ENCODE results near the gene CLGN.
"Not testable (repeated sequence)": the region's sequence is repeated elsewhere in the genome, so short reads cannot be mapped to it uniquely, and the experiment has no call there.

The CLGN gene, protein sequence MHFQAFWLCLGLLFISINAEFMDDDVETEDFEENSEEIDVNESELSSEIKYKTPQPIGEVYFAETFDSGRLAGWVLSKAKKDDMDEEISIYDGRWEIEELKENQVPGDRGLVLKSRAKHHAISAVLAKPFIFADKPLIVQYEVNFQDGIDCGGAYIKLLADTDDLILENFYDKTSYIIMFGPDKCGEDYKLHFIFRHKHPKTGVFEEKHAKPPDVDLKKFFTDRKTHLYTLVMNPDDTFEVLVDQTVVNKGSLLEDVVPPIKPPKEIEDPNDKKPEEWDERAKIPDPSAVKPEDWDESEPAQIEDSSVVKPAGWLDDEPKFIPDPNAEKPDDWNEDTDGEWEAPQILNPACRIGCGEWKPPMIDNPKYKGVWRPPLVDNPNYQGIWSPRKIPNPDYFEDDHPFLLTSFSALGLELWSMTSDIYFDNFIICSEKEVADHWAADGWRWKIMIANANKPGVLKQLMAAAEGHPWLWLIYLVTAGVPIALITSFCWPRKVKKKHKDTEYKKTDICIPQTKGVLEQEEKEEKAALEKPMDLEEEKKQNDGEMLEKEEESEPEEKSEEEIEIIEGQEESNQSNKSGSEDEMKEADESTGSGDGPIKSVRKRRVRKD

DNA sequence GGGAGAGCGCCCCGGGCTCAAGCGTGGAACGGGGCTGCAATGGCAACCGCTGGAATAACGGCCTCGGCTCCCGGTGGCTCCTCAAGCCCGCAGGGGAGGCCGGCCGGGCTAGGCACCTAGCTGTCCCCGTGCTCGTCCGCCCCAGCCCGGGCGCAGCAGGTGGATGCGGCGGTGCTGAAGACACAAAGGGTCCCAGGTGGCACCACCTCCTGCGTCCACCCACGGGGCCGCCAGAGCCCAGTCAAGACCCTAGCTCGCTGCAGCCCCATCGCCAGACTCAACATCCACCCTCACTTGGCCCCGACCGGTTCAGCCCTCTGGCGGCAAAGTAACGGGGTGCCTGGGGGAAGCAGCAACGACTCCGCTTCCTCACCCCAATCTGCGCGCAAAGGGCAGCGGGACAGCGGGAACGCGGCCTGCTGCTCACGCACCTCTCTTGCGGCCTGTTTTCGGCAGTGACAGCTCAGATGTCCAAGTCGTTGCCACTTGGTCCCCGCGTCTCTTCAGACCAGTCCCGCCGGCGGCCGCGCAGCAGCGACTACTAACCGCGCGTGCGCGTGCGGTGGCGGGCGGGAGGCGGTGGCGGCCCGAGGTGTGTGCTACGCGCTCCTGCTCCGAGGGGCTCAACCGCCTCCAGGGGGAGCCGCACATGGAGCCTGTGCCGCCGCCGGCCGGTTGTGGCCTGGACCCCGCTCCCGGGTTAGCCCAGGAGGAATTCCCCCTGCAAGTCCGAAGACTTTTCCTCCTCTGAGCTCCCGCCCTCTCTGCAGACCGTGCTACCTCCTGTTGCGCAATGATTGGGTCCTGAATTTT, at the start of gene CLGN:
CLGN (minus strand) TSS at position 543 of the 813 bp plus-strand sequence. CDS start 14,570 bp downstream, outside the sequence.
- DNase-seq = no peak

DNA sequence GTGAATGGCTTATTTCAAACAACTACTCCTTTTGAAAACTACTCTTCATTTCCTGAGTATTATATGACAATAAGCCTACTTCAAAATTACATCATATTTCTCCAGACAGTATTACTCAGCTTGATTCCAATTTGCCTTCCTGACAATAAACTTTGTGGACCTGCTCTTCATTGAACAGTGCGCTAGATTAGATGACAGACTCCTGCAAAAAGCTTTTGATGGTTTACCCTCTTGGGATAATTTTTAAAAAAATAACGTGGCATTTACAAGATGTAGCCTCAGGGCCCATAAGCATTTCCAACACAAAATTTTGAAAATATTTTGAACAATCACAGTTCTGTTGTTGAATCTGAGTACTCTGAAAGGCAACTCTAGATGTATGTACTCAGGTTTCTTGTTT, 44.7 kb upstream of the CLGN start:
- DNase-seq = no peak

DNA sequence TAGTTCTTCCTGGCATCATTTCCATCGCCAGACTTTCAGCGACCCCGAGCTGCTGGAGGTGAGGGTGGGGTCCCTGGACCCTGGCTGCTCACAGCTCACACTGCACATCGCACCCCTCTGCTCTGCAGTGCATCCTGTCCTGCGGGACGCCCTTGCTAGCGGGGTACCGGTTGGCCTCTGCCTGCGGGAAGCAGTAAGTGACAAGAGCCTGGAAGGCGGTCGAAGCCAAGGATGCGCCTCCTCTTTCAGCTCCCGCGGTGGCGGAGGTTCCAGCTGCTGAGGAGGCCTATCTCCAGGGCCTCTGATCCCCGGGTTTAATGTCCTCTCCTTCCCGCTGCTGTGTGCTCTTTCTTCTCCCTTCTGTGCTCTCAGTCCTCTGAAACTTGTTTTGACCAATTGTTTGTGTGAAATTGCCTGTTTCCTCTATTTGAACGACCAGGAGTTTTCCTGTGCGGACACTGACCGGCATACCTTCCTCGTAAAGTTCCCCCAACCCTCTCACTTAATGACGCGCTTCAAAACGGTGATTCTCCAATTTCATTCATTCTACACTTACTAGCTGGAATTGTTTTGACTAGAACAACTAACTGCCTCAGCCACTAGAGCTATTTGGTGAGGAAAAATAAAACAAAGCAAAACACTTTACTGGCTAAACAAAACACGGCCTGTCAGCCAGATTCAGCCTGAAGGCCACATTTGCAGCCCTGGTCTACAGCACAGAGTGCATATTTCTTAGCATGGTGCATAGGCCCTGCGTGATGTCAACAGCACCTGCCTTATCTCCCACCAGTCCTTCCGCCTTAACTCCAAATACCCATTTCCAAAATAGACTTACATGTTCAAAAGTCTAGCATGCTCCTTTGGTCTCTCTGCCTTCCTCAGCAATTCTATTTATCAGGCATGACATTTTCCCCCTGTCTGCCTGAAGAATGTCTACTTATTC, 42.6 kb upstream of the CLGN start:
- DNase-seq = no peak

DNA sequence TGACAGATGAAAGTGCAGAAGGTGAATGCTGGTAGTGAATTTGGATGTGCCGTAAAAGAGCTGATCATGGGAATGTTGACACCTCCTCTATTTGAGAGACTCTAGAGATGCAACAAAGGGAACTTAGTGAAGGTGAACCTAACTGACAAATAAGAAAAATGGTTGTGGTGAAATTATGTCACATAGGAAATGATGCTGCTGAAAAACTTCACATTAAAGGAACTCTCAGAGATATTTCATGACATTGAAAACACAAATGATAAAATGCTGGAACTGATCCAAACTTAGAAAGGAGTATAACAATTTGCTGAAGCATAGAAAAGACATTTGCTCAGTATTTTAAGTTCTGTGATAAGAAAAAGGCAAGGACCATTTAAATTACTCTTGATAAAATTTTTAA, 38.7 kb upstream of the CLGN start:
- DNase-seq = no peak

DNA sequence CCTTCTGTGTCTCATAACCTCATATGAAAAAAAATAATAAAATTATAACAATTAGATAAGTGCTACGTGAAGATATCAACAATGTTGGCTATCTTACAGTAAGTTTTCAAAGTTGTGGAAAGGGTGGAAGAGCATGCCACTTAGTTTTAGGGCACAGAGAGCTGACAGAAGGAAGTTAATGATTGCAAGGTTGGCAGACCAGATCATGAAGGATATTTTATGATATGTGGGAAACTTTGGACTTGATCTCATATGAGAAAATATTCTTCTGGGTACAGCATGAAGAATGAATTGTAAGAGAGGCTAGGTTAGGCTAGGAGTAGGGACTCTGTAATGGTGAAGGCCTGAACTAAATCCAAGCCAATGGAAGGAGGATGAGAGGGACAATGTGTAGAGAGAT, 36.2 kb upstream of the CLGN start:
- DNase-seq = no peak

DNA sequence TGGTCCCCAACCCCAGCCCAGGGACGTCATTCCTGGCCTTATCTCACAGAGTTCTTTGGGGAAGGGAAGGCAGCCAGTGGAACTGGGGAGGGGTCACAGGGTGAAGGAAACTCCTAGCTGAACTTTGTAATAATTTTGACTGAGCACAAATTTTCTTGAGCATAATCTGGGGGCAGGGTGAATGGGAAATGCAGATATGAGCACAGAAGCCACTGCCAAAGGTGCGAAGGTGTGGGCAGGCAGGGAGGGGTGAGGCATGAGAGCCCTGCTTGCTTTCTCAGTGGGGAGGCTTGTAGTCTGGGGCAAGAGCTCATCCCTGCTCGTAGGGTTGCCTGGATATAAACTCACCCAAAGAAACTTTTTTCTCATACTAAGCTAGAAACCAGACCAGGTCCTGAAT, 35.7 kb upstream of the CLGN start:
- DNase-seq = no peak

DNA sequence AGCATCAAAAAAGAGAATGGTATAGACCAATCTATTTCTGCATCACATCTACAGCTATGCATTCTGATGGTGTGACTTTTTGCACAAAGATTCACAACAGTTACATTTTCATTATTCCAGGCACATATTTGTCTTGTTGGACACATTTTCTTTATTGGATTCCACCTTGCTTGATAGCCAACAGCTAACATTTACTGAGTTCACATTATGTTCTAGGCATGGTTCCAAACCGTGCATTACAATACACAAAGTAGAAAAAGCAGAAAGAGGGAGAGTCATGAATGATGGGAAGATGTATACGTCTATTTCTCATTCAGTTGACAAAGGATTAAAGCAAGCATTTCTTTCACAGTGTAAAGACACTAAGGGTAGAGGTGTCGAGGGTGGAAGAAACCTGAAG, 22.9 kb upstream of the CLGN start:
- DNase-seq = no peak

DNA sequence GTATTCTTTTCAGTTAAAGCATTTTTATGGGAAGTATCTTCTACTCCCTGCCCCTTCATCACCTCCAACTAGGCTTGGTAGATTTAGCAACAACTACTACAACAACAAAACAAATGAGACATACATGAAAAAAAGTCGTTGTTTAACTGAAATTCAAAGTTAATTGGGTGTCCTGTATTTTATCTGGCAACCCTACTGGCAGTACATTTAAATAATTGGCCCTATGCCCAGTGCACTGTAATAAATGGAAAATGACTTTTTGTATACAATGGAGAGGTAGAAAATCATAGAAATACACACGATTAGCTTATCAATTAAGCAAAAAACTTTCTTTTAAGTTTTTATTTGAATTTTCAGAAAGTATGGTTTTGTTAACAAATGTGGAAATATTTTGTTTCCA, 21.4 kb upstream of the CLGN start:
- no peak for DNase-seq

DNA sequence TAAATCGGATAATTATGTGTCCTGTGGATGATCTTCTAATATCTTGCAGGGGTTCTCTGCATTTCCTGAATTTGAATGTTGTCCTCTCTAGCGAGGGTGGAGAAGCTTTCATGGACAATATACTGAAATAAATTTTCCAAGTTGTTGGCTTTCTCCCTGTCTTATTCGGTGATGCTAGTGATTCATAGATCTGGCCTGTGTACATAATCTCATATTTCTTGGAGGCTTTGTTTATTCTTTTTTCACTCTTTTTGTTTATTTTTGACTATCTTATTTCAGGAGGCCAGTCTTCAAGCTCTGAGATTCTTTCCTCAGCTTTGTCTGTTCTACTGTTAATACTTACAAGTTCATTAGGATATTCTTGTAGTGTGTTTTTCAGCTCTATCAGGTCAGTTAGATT, 20.7 kb upstream of the CLGN start:
- DNase-seq = no peak

DNA sequence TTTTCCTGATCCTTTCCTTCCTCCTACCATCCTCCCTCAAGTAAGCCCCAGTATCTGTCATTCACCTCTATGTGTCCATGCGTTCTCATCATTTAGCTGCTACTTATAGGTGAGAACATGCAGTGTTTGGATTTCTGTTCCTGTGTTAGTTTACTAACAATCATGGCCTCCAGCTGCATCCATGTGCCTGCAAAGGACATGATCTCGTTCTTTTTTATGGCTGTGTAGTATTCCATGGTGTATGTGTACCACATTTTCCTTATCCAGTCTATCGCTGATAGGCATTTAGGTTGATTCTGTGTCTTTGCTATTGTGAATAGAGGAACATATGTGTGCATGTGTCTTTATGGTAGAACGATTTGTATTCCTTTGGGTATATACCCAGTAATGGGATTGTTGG, 16.9 kb upstream of the CLGN start:
- not testable (repeated sequence) for DNase-seq

DNA sequence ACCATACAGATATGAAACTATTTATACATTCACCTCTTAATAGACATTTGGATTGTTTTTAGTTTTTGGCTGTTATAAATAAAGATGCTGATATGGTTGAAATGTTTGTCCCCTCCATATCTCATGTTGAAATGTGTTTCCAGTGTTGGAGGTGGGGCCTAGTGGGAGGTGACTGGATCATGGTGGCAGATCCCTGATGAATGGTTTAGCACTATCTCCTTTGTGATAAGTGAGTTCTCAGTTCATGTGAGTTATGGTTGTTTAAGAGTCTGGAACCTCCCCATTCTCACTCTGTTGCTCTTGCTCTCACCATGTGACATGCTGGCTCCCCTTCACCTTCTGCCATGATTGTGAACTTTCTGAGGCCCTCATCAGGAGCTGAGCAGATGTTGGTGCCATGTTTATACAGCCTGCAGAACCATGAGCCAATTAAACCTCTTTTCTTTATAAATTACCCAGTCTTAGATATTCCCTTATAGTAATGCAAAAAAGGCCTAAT, 12.2 kb upstream of the CLGN start:
- DNase-seq = no peak

DNA sequence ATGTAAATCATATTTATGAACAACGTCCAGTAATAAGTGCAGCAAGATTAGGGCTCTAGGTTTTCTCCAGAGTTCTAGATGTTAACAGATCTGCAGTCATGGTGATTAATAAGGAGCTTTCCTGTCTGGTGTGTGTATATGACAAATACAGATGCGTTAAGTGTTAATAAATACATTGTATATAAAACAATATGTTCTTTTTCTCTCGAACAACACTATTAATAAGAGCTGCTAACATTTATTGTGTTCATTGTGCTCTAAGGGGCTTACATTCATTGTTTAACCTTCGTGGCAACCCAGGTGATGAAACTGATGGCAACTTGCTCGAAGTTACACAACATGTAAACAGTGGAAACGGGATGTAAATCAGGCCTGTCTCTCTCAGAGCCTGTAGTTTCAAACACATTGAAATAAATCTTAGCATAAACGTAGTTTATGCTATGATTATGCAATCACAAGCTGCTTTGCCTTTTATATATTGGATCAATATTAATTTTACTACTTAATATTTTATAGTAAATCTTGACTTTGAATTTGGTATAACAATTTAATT, 547 bp upstream of the CLGN start:
- DNase-seq = no peak

DNA sequence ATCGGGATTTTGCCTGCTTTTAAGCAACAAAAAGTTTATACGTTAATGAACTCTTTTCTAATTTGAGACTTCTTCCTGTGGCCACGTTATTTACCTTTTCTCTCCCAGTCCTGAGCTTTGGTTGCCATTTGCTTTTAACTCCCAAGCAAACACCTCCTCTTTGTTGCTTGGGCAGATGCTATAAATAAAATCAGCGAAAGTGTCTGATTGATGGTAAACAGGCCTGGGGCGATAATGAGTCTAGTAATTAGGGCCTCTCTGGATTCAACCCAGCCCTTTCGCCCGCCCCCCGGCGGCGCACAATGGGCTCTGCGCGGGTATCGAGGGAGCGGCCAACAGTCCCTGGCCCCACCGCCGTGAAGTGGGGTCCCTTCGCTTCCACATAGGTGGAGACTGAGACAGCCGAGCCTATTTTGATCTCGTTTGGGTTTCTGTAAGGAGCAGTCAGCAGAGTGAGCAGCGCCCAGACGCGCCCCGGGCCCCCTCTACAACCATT, 790 bp downstream of the CLGN start:
- DNase-seq = no peak

DNA sequence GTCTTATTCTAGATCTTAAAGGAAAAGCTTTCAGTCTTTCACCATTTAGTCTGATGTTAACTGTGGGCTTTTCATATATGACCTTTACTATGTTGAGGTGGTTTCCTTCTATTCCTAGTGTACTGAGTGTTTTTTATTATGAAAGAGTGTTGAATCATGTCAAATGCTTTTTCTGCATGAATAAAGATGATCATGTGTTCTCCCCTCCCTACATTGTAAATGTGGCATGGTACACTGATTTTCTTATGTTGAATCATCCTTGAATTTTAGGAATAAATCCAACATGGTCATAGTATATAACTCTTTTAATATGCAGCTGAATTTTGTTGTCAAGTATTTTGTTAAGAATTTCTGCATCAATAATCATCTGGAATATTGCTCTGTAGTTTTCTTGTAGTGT, 4.3 kb downstream of the CLGN start:
- no peak for DNase-seq

DNA sequence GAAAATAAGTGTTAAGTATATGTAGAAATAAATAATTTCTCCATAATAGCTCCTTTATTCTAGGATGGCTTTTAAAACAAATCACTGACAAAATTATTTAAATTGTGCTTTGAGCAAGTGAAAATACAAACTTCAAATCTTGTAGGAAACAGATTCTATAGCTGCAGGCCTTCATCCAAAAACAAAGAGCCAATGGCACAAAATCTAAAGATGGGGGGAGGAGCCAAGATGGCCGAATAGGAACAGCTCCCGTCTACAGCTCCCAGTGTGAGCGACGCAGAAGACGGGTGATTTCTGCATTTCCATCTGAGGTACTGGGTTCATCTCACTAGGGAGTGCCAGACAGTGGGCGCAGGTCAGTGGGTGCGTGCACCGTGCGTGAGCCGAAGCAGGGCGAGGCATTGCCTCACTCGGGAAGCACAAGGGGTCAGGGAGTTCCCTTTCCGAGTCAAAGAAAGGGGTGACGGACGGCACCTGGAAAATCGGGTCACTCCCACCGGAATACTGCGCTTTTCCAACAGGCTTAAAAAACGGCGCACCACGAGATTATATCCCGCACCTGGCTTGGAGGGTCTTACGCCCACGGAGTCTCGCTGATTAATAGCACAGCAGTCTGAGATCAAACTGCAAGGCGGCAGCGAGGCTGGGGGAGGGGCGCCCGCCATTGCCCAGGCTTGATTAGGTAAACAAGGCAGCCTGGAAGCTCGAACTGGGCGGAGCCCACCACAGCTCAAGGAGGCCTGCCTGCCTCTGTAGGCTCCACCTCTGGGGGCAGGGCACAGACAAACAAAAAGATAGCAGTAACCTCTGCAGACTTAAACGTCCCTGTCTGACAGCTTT, 14.1 kb downstream of the CLGN start:
- DNase-seq = not testable (repeated sequence)

DNA sequence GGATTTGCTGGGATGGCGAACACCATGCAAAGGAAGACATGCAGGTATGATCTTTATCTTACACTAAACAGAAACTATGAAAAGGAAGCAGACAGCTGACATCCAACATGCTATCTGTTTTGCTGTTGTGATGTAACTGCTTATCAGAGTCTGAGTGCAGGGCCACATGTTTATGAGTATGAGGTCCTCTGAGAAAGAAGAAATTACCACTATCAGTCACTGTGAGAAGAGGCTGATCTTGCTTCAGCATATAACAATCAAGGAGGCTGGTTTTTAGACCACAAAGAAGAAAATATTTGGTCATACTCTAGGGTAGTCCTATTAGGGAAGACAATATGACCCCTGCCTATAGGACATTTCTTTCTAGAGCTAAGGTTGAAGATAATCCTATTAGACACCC, 18.5 kb downstream of the CLGN start:
- no peak for DNase-seq

DNA sequence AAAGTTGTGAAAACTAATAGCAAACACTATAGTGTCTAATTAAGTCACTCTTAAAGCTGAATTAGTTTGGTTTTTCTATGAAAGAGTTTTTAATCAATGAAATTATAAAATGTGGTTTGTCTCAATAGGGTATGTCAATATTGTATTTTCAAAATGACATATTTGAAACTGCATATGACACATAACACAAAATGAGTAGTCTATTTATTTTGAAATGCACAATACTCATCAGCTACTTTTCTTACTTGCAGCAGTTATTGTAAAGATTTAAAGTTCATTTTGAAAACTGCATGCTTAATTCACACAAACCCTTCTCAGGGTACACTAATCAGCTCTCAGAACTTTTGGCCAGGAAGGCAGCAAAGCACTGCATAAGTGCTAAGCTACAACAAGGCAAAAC, 21.2 kb downstream of the CLGN start:
- DNase-seq = no peak

DNA sequence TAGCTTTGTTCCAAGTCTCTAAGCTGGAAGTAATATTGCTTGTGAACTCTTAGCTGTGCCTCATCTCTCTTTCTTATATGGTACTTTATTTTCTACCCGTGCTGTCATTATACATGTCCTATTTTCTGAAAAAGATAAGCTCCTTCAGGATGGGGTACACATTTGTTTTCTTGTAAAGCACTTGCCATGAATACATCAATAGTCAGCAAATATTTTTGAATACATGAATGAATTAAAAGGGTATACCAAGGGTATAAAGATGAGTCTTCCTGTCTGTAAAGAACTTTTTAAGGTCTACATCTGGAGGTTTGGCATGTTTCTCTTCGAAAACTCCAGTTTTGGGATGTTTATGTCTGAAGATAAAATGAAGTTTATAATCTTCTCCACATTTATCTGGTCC, 27.3 kb downstream of the CLGN start:
- DNase-seq = no peak

DNA sequence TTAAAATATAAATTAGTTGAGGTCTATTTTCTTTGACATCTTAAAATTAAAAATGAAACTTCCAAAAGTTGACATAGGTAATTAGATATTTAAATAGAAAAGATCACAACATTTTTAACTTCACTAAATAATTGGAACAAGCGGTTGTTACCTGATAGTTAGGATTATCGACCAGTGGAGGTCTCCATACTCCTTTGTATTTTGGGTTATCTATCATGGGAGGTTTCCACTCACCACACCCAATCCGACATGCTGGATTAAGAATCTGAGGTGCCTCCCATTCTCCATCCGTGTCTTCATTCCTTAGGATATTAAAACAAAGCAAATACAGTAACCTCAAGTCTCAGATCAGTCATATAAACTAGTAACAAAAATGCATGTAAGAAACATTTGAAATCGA, 31.8 kb downstream of the CLGN start:
- no peak for DNase-seq

DNA sequence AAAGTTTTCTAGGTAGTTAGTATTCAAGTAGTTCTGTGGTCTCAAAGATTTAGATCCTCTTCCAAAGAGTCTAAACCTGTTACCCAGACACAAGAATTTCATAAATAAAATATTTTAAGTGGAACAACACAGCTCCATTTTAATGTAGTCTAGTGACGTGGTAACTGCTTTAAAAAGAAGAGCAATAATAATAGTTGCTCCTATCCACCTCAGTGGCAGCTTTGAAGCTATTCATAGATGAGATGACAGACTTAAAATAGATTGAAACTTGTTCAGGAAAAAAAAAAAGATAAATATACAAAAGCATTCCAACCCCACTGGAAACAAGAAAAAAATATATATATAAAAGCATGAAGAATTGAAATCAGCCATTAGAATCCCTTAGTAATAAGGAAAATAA, 39.4 kb downstream of the CLGN start:
- DNase-seq = no peak

DNA sequence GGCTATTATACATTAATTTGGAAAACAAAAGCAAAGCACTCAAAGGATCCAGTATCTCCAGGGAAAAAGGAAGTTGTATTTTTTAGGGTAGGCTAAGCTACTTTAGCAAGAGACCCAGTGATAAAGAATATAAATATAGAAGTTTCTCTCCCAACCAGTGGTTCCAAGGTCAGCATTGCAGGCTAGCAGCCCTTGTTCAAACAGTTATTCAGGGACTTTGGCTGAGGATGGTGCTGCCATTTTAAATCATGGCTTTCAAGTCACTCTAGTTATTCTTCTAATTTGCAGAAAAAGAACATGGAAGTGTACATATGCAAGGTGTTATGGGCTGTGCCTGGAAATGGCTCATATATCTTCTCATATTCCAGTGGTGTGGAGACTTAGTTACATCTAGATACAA, 44.7 kb downstream of the CLGN start:
- DNase-seq = no peak

Data from cortex of kidney (tissue), 1 donor.